ENCODE measurements around the gene RPS28. TPM values are rescaled to one million over a fixed set of nuclear protein-coding genes. Genes with fewer than 3 reads are reported as not detected.

RPS28 gene
- total RNA-seq, 4 donors from 2014 or later = 337 to 849 (median 372) TPM

DNA sequence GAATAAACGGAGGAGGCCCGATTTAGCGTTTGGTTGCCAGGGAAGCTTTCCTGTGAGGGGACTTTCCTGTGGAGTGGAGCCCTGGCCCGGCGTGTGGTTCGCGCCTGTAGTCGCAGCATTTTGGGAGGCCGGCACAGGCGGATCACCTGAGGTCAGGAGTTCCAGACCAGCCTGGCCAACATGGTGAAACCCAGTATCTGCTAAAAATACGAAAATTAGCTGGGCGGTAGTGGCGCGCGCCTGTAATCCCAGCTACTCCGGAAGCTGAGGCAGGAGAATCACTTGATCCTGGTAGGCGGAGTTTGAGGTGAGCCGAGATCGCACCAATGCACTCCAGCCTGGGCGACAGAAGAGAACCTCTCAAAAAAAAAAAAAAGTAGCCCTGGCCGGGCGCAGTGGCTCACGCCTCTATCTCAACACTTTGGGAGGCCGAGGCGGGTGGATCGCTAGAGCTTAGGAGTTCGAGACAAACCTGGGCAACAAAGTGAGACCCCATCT is 14.8 kb downstream of the RPS28 start:
- no peak for TF ChIP-seq CTCF (IDR thresholded peaks at IDR 0.05; ENCODE audit: low read depth)

DNA sequence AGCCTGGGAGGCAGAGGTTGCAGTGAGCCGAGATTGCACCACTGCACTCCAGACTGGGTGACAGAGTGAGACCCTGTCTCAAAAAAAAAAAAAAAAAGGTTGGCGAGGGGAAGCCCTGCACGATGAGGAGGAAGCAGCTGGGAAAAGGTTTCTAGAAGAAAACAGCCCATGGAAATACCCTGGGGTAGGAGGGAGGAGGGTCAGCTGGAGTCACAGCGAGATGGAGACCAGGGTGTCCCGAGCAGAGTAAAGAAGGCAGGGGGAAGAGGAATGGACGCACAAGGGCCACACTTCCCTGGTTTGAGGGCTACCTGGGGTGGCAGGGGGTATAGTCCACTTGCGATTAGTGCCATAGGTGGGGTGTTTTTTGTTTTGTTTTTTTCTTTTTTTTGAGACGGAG is 15.4 kb downstream of the RPS28 start:
- no peak for TF ChIP-seq CTCF (IDR thresholded peaks at IDR 0.05; ENCODE audit: low read depth)

DNA sequence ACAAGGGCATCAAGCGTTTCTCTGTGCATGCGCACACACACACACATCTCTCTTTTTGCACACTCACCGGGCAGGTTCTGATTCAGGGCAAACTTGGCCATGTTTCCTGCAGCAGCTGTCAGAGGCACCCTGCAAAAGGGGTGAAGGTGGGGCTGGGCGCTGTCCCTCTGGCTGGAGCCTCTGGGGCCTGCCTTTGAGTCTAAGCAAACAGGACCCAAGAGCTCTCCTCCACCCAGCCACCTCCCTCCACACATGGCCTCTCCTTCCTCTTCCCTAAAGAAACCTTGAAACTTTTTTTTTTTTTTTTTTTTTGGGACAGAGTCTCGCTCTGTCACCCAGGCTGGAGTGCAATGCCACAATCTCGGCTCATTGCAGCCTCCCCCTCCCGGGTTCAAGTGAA is 16.4 kb downstream of the RPS28 start:
- no peak for TF ChIP-seq CTCF (IDR thresholded peaks at IDR 0.05; ENCODE audit: low read depth)

- TF ChIP-seq CTCF (IDR thresholded peaks at IDR 0.05; ENCODE audit: low read depth) = no peak
Observed at GRCh38 chr19:8338835-8339234, 17.5 kb downstream of the RPS28 start.

- TF ChIP-seq CTCF (IDR thresholded peaks at IDR 0.05; ENCODE audit: low read depth) = no peak
Observed at GRCh38 chr19:8340341-8341096, 19.2 kb downstream of the RPS28 start.

- TF ChIP-seq CTCF (IDR thresholded peaks at IDR 0.05; ENCODE audit: low read depth) = no peak
Observed at GRCh38 chr19:8342316-8342683, 21.0 kb downstream of the RPS28 start.

GRCh38 chr19:8342684-8343482 is 21.6 kb downstream of the RPS28 start, which contains the start of gene KANK3:
TSS of gene KANK3 (minus strand) at chr19:8343262. CDS start at chr19:8337828, 5,434 bp downstream.
- no peak for TF ChIP-seq CTCF (IDR thresholded peaks at IDR 0.05; ENCODE audit: low read depth)
